Immature natural killer cell (primary cell): Measurements from ENCODE around the gene CANT1. TPM values are rescaled to one million over a fixed set of nuclear protein-coding genes. Genes with fewer than 3 reads are reported as not detected.
A peak's percentile ranks its signal among the peaks of the same experiment; 100 is the strongest.
"Not testable (repeated sequence)": the region's sequence is repeated elsewhere in the genome, so short reads cannot be mapped to it uniquely, and the experiment has no call there.

Source experiments
- DNase-seq, 3 donors: peaks; one replicate each; pipeline ENCODE4 v3.0.0; 2022; ENCODE audit warnings: mixed read lengths in 1 of 3
- H3K27ac Mint-ChIP-seq, 6 donors: one replicate each; pipeline ENCODE4 v1.8.0; 2020; ENCODE audit warnings: mixed read lengths in 6 of 6, mild to moderate bottlenecking in 5 of 6, inconsistent platforms in 4 of 6, moderate library complexity in 3 of 6
- H3K27me3 Mint-ChIP-seq, 3 donors: one replicate each; pipeline ENCODE4 v1.8.0; 2020 to 2021; ENCODE audit warnings: low read depth in 3 of 3, mild to moderate bottlenecking in 3 of 3, mixed read lengths in 3 of 3, moderate library complexity in 3 of 3, inconsistent platforms in 1 of 3
- H3K36me3 Mint-ChIP-seq, 3 donors: one replicate each; pipeline ENCODE4 v1.8.0; 2020; ENCODE audit warnings: mixed read lengths in 3 of 3, inconsistent platforms in 2 of 3, mild to moderate bottlenecking in 2 of 3
- H3K4me1 Mint-ChIP-seq, 2 donors: one replicate each; pipeline ENCODE4 v1.8.0; 2020; ENCODE audit warnings: inconsistent platforms in 2 of 2, mild to moderate bottlenecking in 2 of 2, mixed read lengths in 2 of 2, moderate library complexity in 1 of 2
- H3K4me3 Mint-ChIP-seq, 5 donors: one replicate each; pipeline ENCODE4 v1.8.0; 2020; ENCODE audit warnings: mild to moderate bottlenecking in 5 of 5, mixed read lengths in 5 of 5, inconsistent platforms in 3 of 5, moderate library complexity in 3 of 5
- H3K9me3 Mint-ChIP-seq, 6 donors: one replicate each; pipeline ENCODE4 v1.8.0; 2020; ENCODE audit warnings: mild to moderate bottlenecking in 6 of 6, mixed read lengths in 6 of 6, inconsistent platforms in 4 of 6, moderate library complexity in 3 of 6
- polyA plus RNA-seq, 3 donors: library from polyadenylated mRNA; unstranded; fragments of 300-500 nt; fragmentation: Illumina TruSeq; gene quantifications; one replicate each; pipeline ENCODE4 v1.2.3, GENCODE V29; 2021

Gene CANT1
- polyA plus RNA-seq, 3 donors from 2014 or later: 3.7 to 7.2 (median 4.6) TPM

DNA sequence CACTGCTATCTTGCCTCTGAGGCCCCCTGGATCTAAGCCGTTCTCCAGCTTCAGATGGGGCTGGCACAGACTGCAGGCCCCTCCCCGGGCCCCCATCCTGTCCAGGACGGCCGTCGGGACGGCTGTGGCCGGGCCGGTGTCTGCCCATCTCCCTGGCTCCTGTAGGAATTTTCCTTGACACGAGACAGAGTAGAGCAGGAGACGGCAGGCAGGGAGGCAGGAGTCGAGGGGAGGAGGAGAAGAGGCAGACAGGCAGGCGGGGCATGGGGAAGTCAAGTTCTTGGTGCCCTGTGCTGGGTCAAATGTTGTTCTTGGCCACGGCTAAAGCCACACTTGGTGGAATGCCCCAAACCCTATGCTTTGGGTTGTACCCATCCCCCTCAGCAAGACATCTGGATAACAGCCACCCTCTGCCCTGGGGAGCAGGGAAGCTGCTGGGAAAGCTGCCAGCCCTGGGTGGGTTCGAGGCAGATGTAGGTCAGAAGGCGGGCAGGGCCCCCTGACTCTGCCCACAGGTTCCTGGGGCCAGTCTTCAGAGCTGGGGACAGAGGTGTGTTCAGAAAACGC lies 18.4 kb upstream of the CANT1 start:
- Mint-ChIP-seq H3K4me1 (peaks cover 9 to 10% of the 10 kb centered on the region in 2 donors), H3K4me3 (no peak overlapping the region), H3K27ac (no peak overlapping the region), H3K27me3 (peaks cover 11 to 21% (median 16%) of the 10 kb centered on the region in 3 donors), H3K36me3 (no peaks in the 10 kb centered on the region), H3K9me3 (no peaks in the 10 kb centered on the region)
- no peak for DNase-seq

DNA sequence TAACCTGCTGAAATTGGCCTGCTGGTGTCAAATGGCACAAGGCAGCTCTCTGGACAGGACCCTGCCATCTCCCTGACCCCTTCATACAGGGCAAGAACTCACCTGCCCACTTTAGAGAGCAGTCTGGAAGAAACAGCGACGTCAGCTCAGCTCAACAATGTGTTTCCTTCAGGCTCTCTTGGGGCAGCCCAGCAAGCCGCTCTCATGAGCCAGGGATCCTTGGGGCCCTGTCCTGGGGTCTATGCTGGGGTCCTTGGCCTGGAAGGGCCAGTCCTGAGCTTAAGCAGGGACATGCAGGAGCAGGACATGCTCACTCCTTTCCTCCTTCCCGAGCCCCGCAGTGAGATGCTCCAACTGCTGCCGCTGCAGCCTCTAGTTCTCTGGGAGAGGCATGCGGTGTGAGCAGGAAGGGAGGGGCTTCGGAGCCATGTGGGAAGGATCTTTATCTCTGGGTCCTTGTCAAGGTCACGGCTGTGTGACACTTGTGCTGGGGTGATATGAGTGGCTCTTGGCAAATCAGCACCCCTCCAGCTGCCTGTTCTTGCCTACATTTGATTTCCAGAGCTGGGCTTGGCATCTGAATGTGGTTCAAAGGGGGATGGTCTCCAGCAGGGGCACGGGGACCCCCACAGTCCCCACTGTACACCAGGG lies 17.8 kb upstream of the CANT1 start:
- DNase-seq: no peak
- Mint-ChIP-seq H3K9me3 (no peaks in the 10 kb centered on the region), H3K4me1 (peaks cover 9 to 10% of the 10 kb centered on the region in 2 donors), H3K36me3 (no peaks in the 10 kb centered on the region), H3K27ac (no peak overlapping the region), H3K27me3 (peaks cover 11 to 18% (median 16%) of the 10 kb centered on the region in 3 donors), H3K4me3 (no peak overlapping the region)

DNA sequence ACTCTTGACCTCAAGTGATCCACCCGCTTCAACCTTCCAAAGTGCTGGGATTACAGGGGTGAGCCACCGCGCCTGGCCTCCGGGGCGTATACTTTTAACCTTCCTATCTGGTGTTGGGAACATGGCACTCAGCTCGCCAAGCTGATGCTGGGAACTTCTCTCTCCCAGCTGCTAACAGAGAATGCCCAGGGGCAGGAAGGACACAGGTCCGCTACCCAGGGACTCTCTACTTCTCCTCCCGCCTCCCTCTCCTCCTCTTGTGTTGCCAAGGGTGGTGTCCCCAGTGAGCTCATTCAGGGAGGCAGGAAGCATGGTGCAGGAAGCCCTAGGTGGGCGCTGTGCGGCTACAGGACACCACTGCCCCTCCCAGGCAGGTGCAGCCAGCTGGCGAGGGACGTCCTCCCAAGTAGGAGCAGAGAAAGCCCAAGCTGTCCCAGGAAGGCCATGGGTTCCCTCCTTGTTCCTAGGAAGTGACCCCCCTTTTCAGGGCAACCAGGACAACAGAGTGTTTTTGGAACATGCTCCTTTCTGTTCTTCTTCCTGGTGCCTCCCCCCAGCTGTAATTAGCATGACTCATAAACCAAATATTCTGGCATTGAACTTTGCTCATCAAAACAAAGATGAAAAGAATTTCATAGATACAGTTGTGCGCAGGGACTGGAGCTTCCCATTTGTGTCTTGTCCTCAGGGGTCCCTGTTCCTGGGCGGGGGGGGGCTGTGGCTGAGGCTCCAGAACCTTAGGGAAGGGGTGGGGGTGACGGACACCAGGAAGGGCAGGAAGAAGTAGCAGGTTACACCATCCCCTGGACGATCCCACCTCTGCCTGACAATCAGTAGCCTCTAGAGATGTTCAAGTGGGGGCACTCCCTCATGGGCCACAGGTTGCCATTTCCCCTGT lies 17.1 kb upstream of the CANT1 start:
- H3K4me3 Mint-ChIP-seq: no peak overlapping the region
- H3K27ac Mint-ChIP-seq: no peak overlapping the region
- no peak for DNase-seq
- peaks cover 11 to 16% (median 15%) of the 10 kb centered on the region in 3 donors for H3K27me3 Mint-ChIP-seq
- H3K4me1 Mint-ChIP-seq: peaks cover 9 to 10% of the 10 kb centered on the region in 2 donors
- H3K36me3 Mint-ChIP-seq: no peaks in the 10 kb centered on the region
- H3K9me3 Mint-ChIP-seq: no peaks in the 10 kb centered on the region

DNA sequence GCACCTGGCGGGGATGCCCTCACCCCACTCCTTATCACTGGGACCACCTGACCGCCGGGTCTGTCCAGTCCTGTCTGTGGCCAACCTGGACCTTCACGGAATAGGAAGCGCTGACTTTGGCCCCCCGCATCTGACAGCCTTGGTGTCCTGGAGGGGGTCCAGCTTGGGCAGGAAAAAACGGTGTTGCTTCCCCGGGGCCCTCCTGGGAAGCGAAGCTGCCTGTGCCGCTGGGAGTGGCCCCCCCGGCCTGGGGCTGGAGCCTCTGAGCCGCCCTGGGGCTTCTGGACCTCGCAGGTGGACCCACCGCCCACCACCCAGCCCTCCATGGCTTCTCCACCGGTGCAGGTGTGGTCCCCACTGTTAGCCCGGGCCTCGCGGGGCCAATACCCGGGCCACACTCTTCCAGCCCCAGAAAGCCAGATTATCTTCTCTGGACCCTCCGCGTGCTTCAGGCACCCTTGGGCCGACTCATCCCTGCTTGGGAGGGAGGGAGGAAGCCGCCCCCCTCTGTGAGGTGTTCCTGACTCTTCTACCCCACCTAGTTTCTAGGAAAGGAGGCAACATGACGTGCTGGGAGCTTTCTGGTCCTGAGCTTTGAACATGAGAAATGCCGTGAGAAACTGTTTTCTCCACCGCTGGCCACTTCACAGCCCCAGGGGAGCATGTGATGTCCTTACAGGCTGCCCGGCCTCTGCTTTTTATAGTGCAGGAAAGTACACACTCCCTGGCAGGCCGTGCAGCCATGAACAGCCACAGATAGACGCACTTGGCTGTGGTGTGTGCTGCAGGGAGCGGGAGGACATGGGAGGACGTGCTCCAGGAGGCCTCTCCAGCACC lies 15.6 kb upstream of the CANT1 start:
- no peak for DNase-seq
- Mint-ChIP-seq H3K4me1 (peaks cover 9 to 10% of the 10 kb centered on the region in 2 donors), H3K27ac (no peak overlapping the region), H3K27me3 (peaks cover 11 to 13% (median 12%) of the 10 kb centered on the region in 3 donors), H3K4me3 (peak overlapping the region; percentile 66 to 83 (median 75)), H3K9me3 (no peaks in the 10 kb centered on the region), H3K36me3 (no peaks in the 10 kb centered on the region)

DNA sequence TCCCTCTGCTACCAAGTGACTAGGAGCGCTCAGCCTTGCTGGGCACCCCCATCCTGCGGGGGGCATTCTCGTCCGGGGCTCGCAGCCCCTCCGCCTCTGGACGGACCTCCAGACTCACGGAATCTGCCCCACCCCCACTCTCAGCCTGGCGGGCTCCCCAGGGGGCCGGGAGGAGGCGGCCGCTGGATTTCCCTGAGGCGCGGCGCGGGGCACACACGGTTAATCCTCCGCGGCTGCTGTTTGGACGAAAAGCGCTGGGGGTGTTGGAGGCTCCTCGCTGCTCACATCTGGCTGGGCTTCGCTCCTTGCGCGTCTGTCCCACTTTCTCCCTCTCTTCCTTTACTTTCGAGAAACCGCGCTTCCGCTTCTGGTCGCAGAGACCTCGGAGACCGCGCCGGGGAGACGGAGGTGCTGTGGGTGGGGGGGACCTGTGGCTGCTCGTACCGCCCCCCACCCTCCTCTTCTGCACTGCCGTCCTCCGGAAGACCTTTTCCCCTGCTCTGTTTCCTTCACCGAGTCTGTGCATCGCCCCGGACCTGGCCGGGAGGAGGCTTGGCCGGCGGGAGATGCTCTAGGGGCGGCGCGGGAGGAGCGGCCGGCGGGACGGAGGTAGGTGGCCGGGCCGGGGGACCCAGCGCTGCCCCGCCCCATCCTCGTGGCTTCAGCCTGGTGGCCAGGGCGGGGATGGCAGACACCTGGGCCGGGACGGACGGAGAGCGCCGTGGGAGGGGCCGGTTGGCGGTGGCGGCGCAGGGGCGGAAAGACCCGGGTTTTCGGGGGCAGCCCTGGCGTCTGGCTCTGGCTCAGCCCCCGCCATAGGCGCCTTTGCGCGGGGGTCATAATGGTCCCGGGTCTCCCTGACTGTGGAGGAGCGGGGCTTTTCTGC lies 14.6 kb upstream of the CANT1 start, which contains the start of gene C1QTNF1:
Gene C1QTNF1 (plus strand): TSS at position 284 of the 886 bp plus-strand sequence. CDS start 19,800 bp downstream, outside the sequence.
- Mint-ChIP-seq H3K4me3 (peak within 1 kb of the TSS; percentile 77 to 84 (median 83)), H3K4me1 (peaks cover 9 to 10% of the 10 kb centered on the region in 2 donors), H3K27me3 (peaks cover 12 to 13% (median 13%) of the 10 kb centered on the region in 3 donors), H3K36me3 (no peaks in the 10 kb centered on the region), H3K27ac (peak within 1 kb of the TSS in 2 of 6 donors; percentile 36 to 62), H3K9me3 (no peaks in the 10 kb centered on the region)
- peak in 2 of 3 donors; percentile 23 to 24 for DNase-seq

DNA sequence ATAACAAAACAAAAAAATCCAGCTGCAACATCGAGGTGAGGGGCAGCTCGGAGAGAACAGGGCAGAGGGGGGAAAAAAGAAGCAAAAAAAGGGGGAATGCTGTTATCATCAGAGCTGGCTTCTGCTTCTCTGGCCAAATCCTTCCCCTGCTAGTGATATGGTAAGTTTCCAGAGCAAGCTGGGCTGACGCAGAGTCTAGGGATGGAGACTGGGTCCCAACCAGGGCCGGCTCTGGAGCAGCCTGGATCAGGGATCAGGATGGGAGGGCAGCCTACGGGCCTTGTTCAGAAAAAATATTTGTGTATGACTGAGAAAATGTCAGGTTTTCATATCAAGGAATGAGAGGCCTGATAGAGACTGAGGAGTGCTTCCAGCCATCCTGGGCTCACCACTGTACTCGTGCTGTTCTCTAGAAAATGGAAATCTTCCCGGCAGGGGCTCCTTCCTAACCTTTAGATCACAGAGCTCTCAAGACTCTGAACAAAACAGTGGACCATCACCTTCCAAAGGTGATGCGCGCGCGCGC lies 13.7 kb upstream of the CANT1 start:
- Mint-ChIP-seq H3K4me3 (peak overlapping the region; percentile 62 to 83 (median 80)), H3K9me3 (no peaks in the 10 kb centered on the region)
- no peak for DNase-seq

DNA sequence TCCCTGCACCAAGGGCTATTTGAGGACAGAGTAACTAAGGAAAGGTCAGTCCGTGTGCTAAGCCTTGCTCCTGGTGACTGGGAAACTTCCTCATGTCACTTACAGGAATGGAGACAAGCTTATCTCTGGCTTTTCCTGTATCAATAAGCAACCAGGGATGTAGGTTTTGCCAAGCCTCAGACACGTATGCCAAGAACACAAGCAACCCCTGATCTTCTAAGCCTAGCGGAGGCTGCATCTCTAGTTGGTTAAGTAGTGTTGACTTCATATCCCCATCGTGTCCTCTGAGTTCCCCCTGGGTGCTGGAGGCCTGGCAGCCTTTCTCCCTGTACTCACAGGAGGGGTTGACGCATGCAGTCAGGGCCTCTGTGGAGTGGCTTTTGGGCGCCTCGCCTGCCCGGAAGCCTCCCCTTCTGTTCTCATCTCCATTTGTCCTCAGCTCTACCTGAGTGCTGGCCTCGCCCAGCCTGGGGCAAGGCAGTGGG lies 13.0 kb upstream of the CANT1 start:
- H3K27me3 Mint-ChIP-seq: peaks cover 6 to 12% (median 9%) of the 10 kb centered on the region in 3 donors
- no peaks in the 10 kb centered on the region for H3K36me3 Mint-ChIP-seq
- peak overlapping the region in 1 of 6 donors; percentile 62 for H3K27ac Mint-ChIP-seq
- DNase-seq: no peak
- H3K4me3 Mint-ChIP-seq: peak overlapping the region in 3 of 5 donors; percentile 72 to 83 (median 80)
- H3K4me1 Mint-ChIP-seq: peaks cover 9 to 10% of the 10 kb centered on the region in 2 donors
- no peaks in the 10 kb centered on the region for H3K9me3 Mint-ChIP-seq

More for the DNA sequence above, 13.7 kb upstream of the CANT1 start:
- H3K36me3 Mint-ChIP-seq: no peaks in the 10 kb centered on the region
- peaks cover 8 to 13% (median 12%) of the 10 kb centered on the region in 3 donors for H3K27me3 Mint-ChIP-seq
- peaks cover 9 to 10% of the 10 kb centered on the region in 2 donors for H3K4me1 Mint-ChIP-seq
- peak overlapping the region in 1 of 6 donors; percentile 62 for H3K27ac Mint-ChIP-seq

DNA sequence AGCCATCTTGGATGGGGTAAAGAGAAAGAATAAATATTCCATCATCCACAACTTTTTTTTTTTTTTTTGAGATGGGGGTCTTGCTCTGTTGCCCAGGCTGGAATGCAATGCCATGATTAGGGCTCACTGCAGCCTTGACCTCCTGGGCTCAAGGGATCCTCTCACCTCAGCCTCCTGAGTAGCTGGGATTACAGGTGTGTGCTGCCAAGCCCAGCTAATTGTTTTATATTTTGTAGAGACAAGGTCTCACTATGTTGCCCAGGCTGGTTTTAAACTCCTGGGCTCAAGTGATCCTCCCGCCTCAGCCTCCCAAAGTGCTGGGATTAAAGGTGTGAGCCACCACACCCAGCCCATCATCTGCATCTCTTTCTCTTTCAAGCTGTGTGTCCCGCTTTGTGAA lies 12.4 kb upstream of the CANT1 start:
- H3K27me3 Mint-ChIP-seq: peaks cover 6 to 10% (median 6%) of the 10 kb centered on the region in 3 donors
- not testable (repeated sequence) for H3K36me3 Mint-ChIP-seq, H3K9me3 Mint-ChIP-seq, DNase-seq, H3K27ac Mint-ChIP-seq
- H3K4me1 Mint-ChIP-seq: peaks cover 9 to 10% of the 10 kb centered on the region in 2 donors
- peak overlapping the region in 1 of 5 donors; percentile 7 for H3K4me3 Mint-ChIP-seq

DNA sequence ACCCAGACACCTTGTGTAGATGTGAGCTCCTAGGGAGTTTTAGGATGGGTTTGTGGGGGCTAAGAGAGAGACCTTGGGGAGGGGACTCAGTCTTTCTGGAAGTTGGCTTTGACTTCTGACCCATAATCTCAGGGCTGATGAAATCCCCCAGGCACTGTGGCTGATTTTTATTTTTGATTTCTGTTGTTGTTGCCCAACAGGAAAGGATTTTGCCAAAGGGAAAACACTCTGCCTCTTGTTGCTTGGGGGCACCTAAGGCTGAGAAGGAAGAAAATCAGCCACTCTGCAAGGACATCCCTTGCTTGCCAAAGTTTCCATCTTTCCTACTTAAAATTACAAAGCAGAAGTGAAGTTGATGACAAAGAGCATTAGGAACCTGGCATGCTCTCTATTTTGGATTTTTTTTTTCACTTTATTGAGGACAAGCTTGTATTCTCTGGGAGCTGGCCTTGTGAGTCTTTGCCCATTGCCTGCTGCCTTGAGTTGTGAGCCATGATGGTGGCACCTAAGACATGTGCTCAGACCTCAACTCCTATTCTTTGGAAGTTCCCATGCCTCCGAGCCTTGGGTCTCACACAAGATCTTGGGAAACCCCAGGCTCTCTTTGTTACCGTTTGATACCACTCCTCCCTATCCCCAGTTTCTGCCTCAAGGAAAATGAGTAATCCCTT lies 11.2 kb upstream of the CANT1 start:
- Mint-ChIP-seq H3K9me3 (no peaks in the 10 kb centered on the region), H3K27ac (no peak overlapping the region), H3K4me1 (peaks cover 9 to 10% of the 10 kb centered on the region in 2 donors), H3K36me3 (no peaks in the 10 kb centered on the region), H3K4me3 (no peak overlapping the region), H3K27me3 (peaks cover 5 to 10% (median 6%) of the 10 kb centered on the region in 3 donors)
- no peak for DNase-seq

DNA sequence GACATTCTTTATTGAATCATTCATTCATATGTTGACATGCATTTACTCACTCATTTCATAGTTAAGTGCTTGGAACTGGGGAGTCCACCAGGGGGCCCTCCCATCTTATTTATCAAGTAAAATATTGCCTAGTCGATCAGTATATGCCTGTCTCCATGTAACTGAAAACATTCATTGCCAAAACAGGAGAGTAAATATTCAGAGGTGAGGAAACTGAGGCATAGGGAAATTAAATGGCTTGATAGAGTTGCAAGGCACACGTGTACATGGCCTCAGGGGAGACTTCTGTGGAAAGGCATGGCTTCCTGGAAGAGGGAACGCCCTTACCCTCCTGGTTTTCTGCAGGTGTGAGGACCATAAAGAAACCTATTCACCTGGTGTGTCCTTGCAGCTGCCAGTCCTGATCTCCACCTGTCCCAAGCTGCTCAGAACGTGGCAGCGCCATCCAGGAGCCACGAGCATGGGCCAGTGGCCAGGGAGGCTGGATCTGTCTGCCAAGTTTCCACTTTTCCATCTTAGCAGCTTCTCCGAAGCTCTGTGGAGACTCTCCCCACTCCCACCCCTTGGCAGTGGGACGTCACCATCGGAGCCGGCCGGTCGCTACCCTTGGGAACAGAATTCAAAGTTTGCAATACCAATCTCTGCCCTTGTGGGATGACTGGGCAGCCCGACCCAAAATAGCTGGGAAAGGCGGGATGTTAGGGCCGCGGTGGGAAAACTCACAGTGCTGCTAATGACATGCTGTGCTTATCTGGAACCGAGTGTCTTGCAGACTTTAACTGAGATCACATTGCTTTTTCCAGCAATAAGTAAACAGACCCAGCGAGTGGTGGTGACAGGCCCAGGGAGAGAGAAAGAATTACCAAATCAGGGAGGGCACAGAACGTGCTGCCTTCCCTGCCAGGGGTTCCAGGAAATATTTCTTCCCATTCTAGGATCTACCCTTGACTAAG lies 10.3 kb upstream of the CANT1 start:
- Mint-ChIP-seq H3K27me3 (peaks cover 5 to 10% (median 9%) of the 10 kb centered on the region in 3 donors), H3K4me3 (no peak overlapping the region), H3K27ac (no peak overlapping the region), H3K36me3 (no peaks in the 10 kb centered on the region), H3K4me1 (peaks cover 7 to 10% of the 10 kb centered on the region in 2 donors), H3K9me3 (no peaks in the 10 kb centered on the region)
- peak; percentile 22 to 32 (median 31) for DNase-seq

DNA sequence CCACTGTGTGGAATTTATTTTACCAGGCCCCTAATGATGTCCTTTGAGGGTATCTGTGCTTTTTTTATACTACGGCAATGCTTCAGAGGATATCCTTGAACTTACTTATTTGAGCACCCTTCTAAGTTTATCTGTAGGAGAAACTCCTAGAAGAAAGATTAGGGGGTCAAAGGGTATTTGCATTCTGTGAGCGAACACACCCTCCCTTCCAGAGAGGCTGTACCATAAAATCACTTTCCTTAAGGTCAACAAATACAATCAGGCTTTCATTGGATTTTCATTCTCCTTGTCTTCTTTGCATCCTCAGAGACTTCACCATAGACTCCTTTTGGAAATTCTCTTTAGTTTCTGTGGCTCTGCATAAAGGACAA lies 9.7 kb upstream of the CANT1 start:
- Mint-ChIP-seq H3K27me3 (peaks cover 2 to 9% (median 8%) of the 10 kb centered on the region in 3 donors), H3K36me3 (no peaks in the 10 kb centered on the region), H3K4me1 (peaks cover 4 to 5% of the 10 kb centered on the region in 2 donors), H3K4me3 (no peak overlapping the region), H3K27ac (no peak overlapping the region), H3K9me3 (no peaks in the 10 kb centered on the region)
- DNase-seq: no peak
